Neural cell (in vitro differentiated cells): ENCODE data around the gene TAB2. TPM values are rescaled to one million over a fixed set of nuclear protein-coding genes. Genes with fewer than 3 reads are reported as not detected.

ENCODE experiments used
- H2AFZ ChIP-seq: fragments of 200-600, 300-800 bp; sonication (generic), shearing (Covaris generic); 2 replicates; pipeline ENCODE4 v1.6.0; 2014; ENCODE audit warnings: low read depth, mild to moderate bottlenecking, antibody characterized with exemption, low read length, moderate library complexity
- H3F3A ChIP-seq: fragments of 200-600 bp; shearing (Covaris generic); 2 replicates; pipeline ENCODE4 v1.6.1; 2016; ENCODE audit warnings: mild to moderate bottlenecking, moderate library complexity, mixed read lengths, antibody characterized with exemption, low read length; ENCODE audit not compliant: insufficient read depth, poor library complexity, severe bottlenecking
- H3K27ac ChIP-seq: fragments of 200-600, 300-800 bp; sonication (generic), shearing (Covaris generic); 2 replicates; pipeline ENCODE4 v1.5.1; 2014; ENCODE audit warnings: mild to moderate bottlenecking, low read length, moderate library complexity
- H3K27me3 ChIP-seq: fragments of 300-800, 200-600 bp; sonication (generic), shearing (Covaris generic); 2 replicates; pipeline ENCODE4 v1.6.0; 2014; ENCODE audit warnings: mild to moderate bottlenecking, low read depth, low read length, moderate library complexity; ENCODE audit not compliant: insufficient read depth
- H3K36me3 ChIP-seq: fragments of 300-800, 200-600 bp; sonication (generic), shearing (Covaris generic); 2 replicates; pipeline ENCODE4 v1.5.1; 2014; ENCODE audit warnings: mild to moderate bottlenecking, antibody characterized with exemption, low read length, moderate library complexity; ENCODE audit not compliant: insufficient read depth
- H3K4me2 ChIP-seq: fragments of 300-800, 200-600 bp; sonication (generic), shearing (Covaris generic); 2 replicates; pipeline ENCODE4 v1.6.0; 2014; ENCODE audit warnings: mild to moderate bottlenecking, low read length
- H3K4me3 ChIP-seq: fragments of 300-800, 200-600 bp; sonication (generic), shearing (Covaris generic); 2 replicates; pipeline ENCODE4 v1.5.1; 2014; ENCODE audit warnings: mild to moderate bottlenecking, low read length, moderate library complexity
- H3K79me2 ChIP-seq: fragments of 200-600 bp; shearing (Covaris generic); replicated peaks from 2 replicates; pipeline ENCODE4 v1.6.0; 2014; ENCODE audit warnings: mild to moderate bottlenecking, low read length, moderate library complexity; ENCODE audit not compliant: insufficient read depth
- H3K9ac ChIP-seq: fragments of 300-800, 200-600 bp; sonication (generic), shearing (Covaris generic); 2 replicates; pipeline ENCODE4 v1.6.1; 2016; ENCODE audit warnings: mild to moderate bottlenecking, low read length, mixed read lengths
- H3K9me2 ChIP-seq: fragments of 200-600 bp; shearing (Covaris generic); 2 replicates; pipeline ENCODE4 v1.6.1; 2016; ENCODE audit warnings: mild to moderate bottlenecking, low read length, mixed read lengths; ENCODE audit not compliant: insufficient read depth
- H3K9me3 ChIP-seq: fragments of 200-600, 300-800 bp; sonication (generic), shearing (Covaris generic); 2 replicates; pipeline ENCODE4 v1.6.1; 2016; ENCODE audit warnings: mild to moderate bottlenecking, mixed run types, low read length, moderate library complexity, mixed read lengths
- H4K20me1 ChIP-seq: fragments of 200-600 bp; shearing (Covaris generic); 2 replicates; pipeline ENCODE4 v1.6.1; 2016; ENCODE audit warnings: mild to moderate bottlenecking, mixed run types; ENCODE audit not compliant: insufficient read depth
- CTCF ChIP-seq: fragments of 450-650 bp; IDR thresholded peaks from 2 replicates; pipeline ENCODE4 v1.5.1; 2014; ENCODE audit warnings: antibody characterized with exemption, mild to moderate bottlenecking, moderate library complexity; ENCODE audit not compliant: poor library complexity, severe bottlenecking
- EP300 ChIP-seq: fragments of 450-650 bp; conservative IDR thresholded peaks from 2 replicates; pipeline ENCODE4 v1.6.1; 2014; ENCODE audit warnings: antibody characterized with exemption, mild to moderate bottlenecking, moderate library complexity; ENCODE audit not compliant: poor library complexity, severe bottlenecking
- EZH2 ChIP-seq: fragments of 200-600, 300-800 bp; shearing (Covaris generic), sonication (generic); IDR thresholded peaks from 2 replicates; pipeline ENCODE4 v1.6.1; 2014; ENCODE audit warnings: antibody characterized with exemption, low read length, borderline replicate concordance, mild to moderate bottlenecking; ENCODE audit not compliant: insufficient read depth, poor library complexity, severe bottlenecking
- MXI1 ChIP-seq: fragments of 450-650 bp; conservative IDR thresholded peaks from 2 replicates; pipeline ENCODE4 v1.6.1; 2014; ENCODE audit warnings: antibody characterized with exemption, mild to moderate bottlenecking; ENCODE audit not compliant: poor library complexity, severe bottlenecking
- POLR2AphosphoS5 ChIP-seq: IDR thresholded peaks from 2 replicates; pipeline ENCODE4 v1.6.1; 2012
- RAD21 ChIP-seq: fragments of 450-650 bp; conservative IDR thresholded peaks from 2 replicates; pipeline ENCODE4 v1.6.1; 2014; ENCODE audit warnings: antibody characterized with exemption, mild to moderate bottlenecking, moderate library complexity
- REST ChIP-seq: IDR thresholded peaks from 2 replicates; pipeline ENCODE4 v1.6.1; 2012; ENCODE audit warnings: borderline replicate concordance
- SMC3 ChIP-seq: fragments of 450-650 bp; conservative IDR thresholded peaks from 2 replicates; pipeline ENCODE4 v1.6.1; 2014; ENCODE audit warnings: antibody characterized with exemption, mild to moderate bottlenecking, moderate library complexity; ENCODE audit not compliant: poor library complexity
- TAF1 ChIP-seq: IDR thresholded peaks from 2 replicates; pipeline ENCODE4 v1.6.1; 2012; ENCODE audit warnings: low read depth
- polyA plus RNA-seq: library from polyadenylated mRNA; depleted of rRNA; stranded (reverse); fragments of >200 nt; gene quantifications from 2 replicates; pipeline ENCODE4 v1.2.3, GENCODE V29; 2014

The TAB2 gene
- polyA plus RNA-seq, 1 donor from 2014 or later = 27.6 TPM

GRCh38 chr6:149330133-149330532 lies 12.6 kb downstream of the TAB2 start:
- H3K36me3 ChIP-seq = no peaks in the 10 kb centered on the region
- no peak for TF ChIP-seq POLR2AphosphoS5
- TF ChIP-seq EZH2 = no peak
- TF ChIP-seq TAF1 = no peak
- TF ChIP-seq MXI1 = no peak
- no peak for TF ChIP-seq EP300
- no peak for TF ChIP-seq REST
- TF ChIP-seq SMC3 = no peak
- no peak for TF ChIP-seq CTCF
- TF ChIP-seq RAD21 = no peak
- no peak overlapping the region for H3K4me3 ChIP-seq
- H3K9me2 ChIP-seq = no peaks in the 10 kb centered on the region
- H4K20me1 ChIP-seq = no peaks in the 10 kb centered on the region
- peaks cover 99% of the 10 kb centered on the region for H3K79me2 ChIP-seq
- no peak overlapping the region for H3K27ac ChIP-seq
- no peak overlapping the region for H2AFZ ChIP-seq
- no peak overlapping the region for H3K4me2 ChIP-seq
- H3F3A ChIP-seq = no peaks in the 10 kb centered on the region
- H3K9ac ChIP-seq = no peak overlapping the region
- no peaks in the 10 kb centered on the region for H3K27me3 ChIP-seq
- H3K9me3 ChIP-seq = no peaks in the 10 kb centered on the region

GRCh38 chr6:149331043-149331807 lies 13.7 kb downstream of the TAB2 start:
- Histone ChIP-seq H3K4me2 (no peak overlapping the region), H2AFZ (no peak overlapping the region), H3K79me2 (peaks cover 98% of the 10 kb centered on the region), H4K20me1 (no peaks in the 10 kb centered on the region), H3K4me3 (no peak overlapping the region), H3K9me2 (no peaks in the 10 kb centered on the region), H3K27me3 (no peaks in the 10 kb centered on the region), H3K9me3 (no peaks in the 10 kb centered on the region), H3K27ac (no peak overlapping the region), H3F3A (no peaks in the 10 kb centered on the region), H3K36me3 (no peaks in the 10 kb centered on the region), H3K9ac (no peak overlapping the region)
- TF ChIP-seq SMC3 = no peak
- TF ChIP-seq EP300 = no peak
- TF ChIP-seq EZH2 = no peak
- TF ChIP-seq REST = no peak
- TF ChIP-seq RAD21 = no peak
- TF ChIP-seq TAF1 = no peak
- TF ChIP-seq CTCF = no peak
- no peak for TF ChIP-seq MXI1
- no peak for TF ChIP-seq POLR2AphosphoS5
